Cardiac muscle cell (in vitro differentiated cells and primary cell): Measurements from ENCODE around the gene INPP5D. TPM values are rescaled to one million over a fixed set of nuclear protein-coding genes. Genes with fewer than 3 reads are reported as not detected.

Experiments
- DNase-seq, 2 donors: peaks; one replicate each; pipeline versions ENCODE4 v3.0.0 to v3.0.0-alpha.2; 2010 to 2017; ENCODE audit warnings: low read depth in 1 of 2, low spot score in 1 of 2
- H3K27ac ChIP-seq: fragments of 200-600 bp; sonication (generic); 2 replicates; pipeline ENCODE4 v1.5.1; 2016
- H3K27me3 ChIP-seq: fragments of 200-600 bp; sonication (generic); 2 replicates; pipeline ENCODE4 v1.6.0; 2016; ENCODE audit warnings: control low read depth
- H3K36me3 ChIP-seq: fragments of 200-600 bp; sonication (generic); 2 replicates; pipeline ENCODE4 v1.5.1; 2016; ENCODE audit warnings: control low read depth
- H3K4me1 ChIP-seq: fragments of 200-600 bp; sonication (generic); 2 replicates; pipeline ENCODE4 v1.8.1; 2017; ENCODE audit warnings: low read depth, mild to moderate bottlenecking, mixed run types
- H3K4me3 ChIP-seq: fragments of 200-600 bp; sonication (generic); 2 replicates; pipeline ENCODE4 v1.5.1; 2016; ENCODE audit warnings: mild to moderate bottlenecking
- H3K9me3 ChIP-seq: fragments of 200-600 bp; sonication (generic); 2 replicates; pipeline ENCODE4 v1.5.1; 2017; ENCODE audit warnings: low read depth, mild to moderate bottlenecking, control low read depth
- CTCF ChIP-seq: IDR thresholded peaks from 2 replicates; pipeline ENCODE4 v1.5.1; 2012; ENCODE audit warnings: low read depth, mild to moderate bottlenecking, low read length
- polyA plus RNA-seq: library from polyadenylated mRNA; unstranded; fragments of >200 nt; fragmentation: Nextera tagmentation; extraction: Ambion mirVana; gene quantifications from 2 replicates; pipeline ENCODE4 v1.2.1, GENCODE V29; 2016
- total RNA-seq: library from RNA; depleted of rRNA; stranded (reverse); fragments of >200 nt; gene quantifications from 2 replicates; pipeline ENCODE4 v1.2.3, GENCODE V29; 2016

Gene INPP5D
- total and polyA plus RNA-seq, 2 experiments from 2014 or later: 4.5 to 6.8 TPM

DNA sequence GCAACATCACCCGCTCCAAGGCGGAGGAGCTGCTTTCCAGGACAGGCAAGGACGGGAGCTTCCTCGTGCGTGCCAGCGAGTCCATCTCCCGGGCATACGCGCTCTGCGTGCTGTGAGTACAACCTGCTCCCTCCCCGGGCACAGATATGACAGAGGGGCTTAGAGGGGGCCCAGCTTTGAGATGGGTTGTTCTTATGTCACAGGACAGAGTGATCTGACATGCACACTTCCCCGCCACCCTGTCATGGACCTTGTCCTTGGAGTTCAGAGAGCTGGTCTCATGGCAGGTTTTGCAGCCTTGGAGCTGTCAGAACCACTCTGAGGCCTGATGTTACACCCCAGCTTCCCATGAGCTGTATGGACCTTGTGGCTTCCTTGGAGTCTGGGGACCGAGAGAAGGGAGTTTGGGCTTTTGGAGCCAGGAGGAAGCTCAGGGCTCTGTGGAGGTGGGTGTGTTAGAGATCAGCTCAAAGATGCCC is 398 bp downstream of the INPP5D start:
- no peak for DNase-seq
- no peaks in the 10 kb centered on the region for H3K27me3 ChIP-seq
- no peak overlapping the region for H3K27ac ChIP-seq
- no peaks in the 10 kb centered on the region for H3K4me1 ChIP-seq
- H3K36me3 ChIP-seq: no peaks in the 10 kb centered on the region
- H3K9me3 ChIP-seq: no peaks in the 10 kb centered on the region
- no peak overlapping the region for H3K4me3 ChIP-seq
- TF ChIP-seq CTCF: no peak

DNA sequence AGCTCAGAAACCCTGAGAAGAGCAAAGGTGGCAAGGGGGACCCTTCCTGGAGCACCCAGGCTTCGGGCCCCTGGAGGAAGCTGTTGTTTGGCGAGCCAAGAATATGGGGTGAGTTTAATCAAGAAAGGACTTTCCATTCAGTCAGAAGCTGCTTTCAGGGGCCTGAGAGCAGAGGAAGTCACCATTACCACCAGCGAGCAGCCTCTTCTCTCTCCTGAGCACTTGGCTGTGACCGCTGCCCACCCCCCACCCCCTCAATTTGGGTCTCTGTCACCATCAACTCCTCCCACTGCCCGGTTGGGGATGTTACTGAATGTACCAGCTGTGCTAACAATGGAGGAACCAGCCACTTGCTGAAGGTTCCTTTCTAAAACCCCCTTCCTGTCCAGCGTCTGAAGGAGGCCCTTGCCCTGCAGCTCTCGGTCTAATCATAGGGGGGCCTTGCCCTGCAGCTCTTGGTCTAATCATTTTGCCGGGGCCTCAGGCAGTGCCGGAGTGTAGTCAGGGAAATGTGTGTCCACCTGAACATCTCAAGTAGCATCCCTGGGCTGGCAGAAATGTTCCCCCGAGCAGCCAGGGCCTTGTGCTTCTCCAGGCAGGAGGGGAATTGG is 943 bp downstream of the INPP5D start:
- Histone ChIP-seq H3K9me3 (no peaks in the 10 kb centered on the region), H3K36me3 (no peaks in the 10 kb centered on the region), H3K4me3 (no peak overlapping the region), H3K27me3 (no peaks in the 10 kb centered on the region), H3K4me1 (no peaks in the 10 kb centered on the region), H3K27ac (no peak overlapping the region)
- DNase-seq: no peak
- no peak for TF ChIP-seq CTCF

- peak overlapping the region; percentile 32 for H3K27ac ChIP-seq
- peak in 1 of 2 donors; percentile 14 for DNase-seq
- no peak overlapping the region for H3K4me3 ChIP-seq
- H3K9me3 ChIP-seq: no peaks in the 10 kb centered on the region
- no peaks in the 10 kb centered on the region for H3K27me3 ChIP-seq
- TF ChIP-seq CTCF: peak; percentile 18
- H3K36me3 ChIP-seq: no peaks in the 10 kb centered on the region
- no peaks in the 10 kb centered on the region for H3K4me1 ChIP-seq
Measured at GRCh38 chr2:233061591-233062450, 1.7 kb downstream of the INPP5D start.

- no peak overlapping the region for H3K4me3 ChIP-seq
- TF ChIP-seq CTCF: no peak
- H3K36me3 ChIP-seq: no peaks in the 10 kb centered on the region
- DNase-seq: no peak
- no peaks in the 10 kb centered on the region for H3K27me3 ChIP-seq
- no peak overlapping the region for H3K27ac ChIP-seq
- H3K9me3 ChIP-seq: no peaks in the 10 kb centered on the region
- H3K4me1 ChIP-seq: no peaks in the 10 kb centered on the region
Measured at GRCh38 chr2:233062451-233062850, 2.3 kb downstream of the INPP5D start.

DNA sequence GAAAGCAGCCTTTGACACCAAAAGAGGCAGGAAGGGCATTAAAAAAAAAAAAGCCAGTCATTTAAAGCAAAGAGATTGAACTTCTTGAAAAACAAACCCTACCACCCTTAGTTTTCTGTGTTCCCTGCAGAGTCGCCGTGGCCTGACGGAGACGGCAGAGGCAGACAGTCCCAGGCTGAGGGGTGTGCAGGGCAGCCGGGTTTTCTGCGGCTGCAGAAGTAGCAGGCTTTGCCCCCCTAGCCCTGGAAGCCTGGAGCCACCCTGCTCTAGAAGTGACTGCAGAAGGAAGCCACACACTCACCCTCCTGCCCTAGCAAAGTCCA is 2.8 kb downstream of the INPP5D start:
- Histone ChIP-seq H3K4me1 (no peaks in the 10 kb centered on the region), H3K36me3 (no peaks in the 10 kb centered on the region), H3K4me3 (no peak overlapping the region), H3K27ac (no peak overlapping the region), H3K9me3 (no peaks in the 10 kb centered on the region), H3K27me3 (no peaks in the 10 kb centered on the region)
- DNase-seq: no peak
- TF ChIP-seq CTCF: no peak
